K562 (cell line): Measurements from ENCODE around the gene VAMP8. TPM values are rescaled to one million over a fixed set of nuclear protein-coding genes. Genes with fewer than 3 reads are reported as not detected.

Experiments used
- ATAC-seq: fragments of 200-7000 bp; cut with Tn5 transposase; 3 replicates; pipeline ENCODE4 v1.9.1; 2020; ENCODE audit warnings: moderate library complexity
- Bru-seq: library from RNA; stranded (reverse); fragments of 400-500 nt; gene quantifications from one replicate; lab custom pipeline; 2021; lab: Mats Ljungman, UMichigan
- BruChase-seq, 2 experiments: library from RNA; stranded (reverse); fragments of 400-500 nt; gene quantifications; one replicate each; lab custom pipeline; 2021; lab: Mats Ljungman, UMichigan
- BruUV-seq: library from RNA; stranded (reverse); fragments of 400-500 nt; replicated peaks from 2 replicates; lab custom pipeline; 2021; lab: Mats Ljungman, UMichigan
- CTCF ChIA-PET: fragments of 300-600 bp; formaldehyde crosslinking; extraction: SDS; loops from one replicate; lab custom pipeline; 2021; ENCODE audit warnings: low intra/inter-chr PET ratio; lab: Yijun Ruan, JAX
- POLR2A ChIA-PET: fragments of 300-600, 350-650 bp; sonication (Branson Sonifier 250); formaldehyde crosslinking; extraction: SDS; loops from one replicate; lab custom pipeline; 2021; ENCODE audit warnings: antibody characterized with exemption, inconsistent platforms; lab: Yijun Ruan, JAX
- DNase-seq, 4 experiments: peaks; one replicate each; pipeline versions ENCODE4 v3.0.0 to v3.0.0-alpha.2; 2011 to 2018; ENCODE audit warnings: low spot score in 3 of 4, mixed read lengths in 3 of 4; ENCODE audit errors: extremely low read depth in 1 of 4
- FAIRE-seq: peaks from 2 replicates; lab custom pipeline; 2011; peaks lifted over from hg19 to GRCh38; lab: Jason Lieb, UNC
- H2AFZ ChIP-seq: 2 replicates; pipeline ENCODE4 v1.6.0; 2011; ENCODE audit warnings: low read depth, low read length, control low read depth, inconsistent platforms
- H3K27ac ChIP-seq: fragments of 200-600 bp; 3 replicates; pipeline ENCODE4 v1.8.0; 2011; ENCODE audit warnings: low read depth, mild to moderate bottlenecking, control low read depth, inconsistent platforms, low read length, moderate library complexity, mixed read lengths; ENCODE audit errors: extremely low read depth
- H3K27me3 ChIP-seq, 2 experiments: fragments of 300-600 bp in 1 of 2; 2 replicates in 1 of 2; 3 replicates in 1 of 2; pipeline versions ENCODE4 v1.6.0 to v1.8.0; 2011; ENCODE audit warnings: inconsistent platforms in 2 of 2, low read length in 2 of 2, mild to moderate bottlenecking in 1 of 2, mixed read lengths in 1 of 2, moderate library complexity in 1 of 2; ENCODE audit not compliant: control insufficient read depth in 2 of 2, insufficient read depth in 2 of 2
- H3K36me3 ChIP-seq: fragments of 300-600 bp; 3 replicates; pipeline ENCODE4 v1.8.0; 2011; ENCODE audit warnings: mild to moderate bottlenecking, low read length, inconsistent platforms; ENCODE audit not compliant: control insufficient read depth, insufficient read depth
- H3K4me1 ChIP-seq, 2 experiments: fragments of 200-600 bp in 1 of 2; replicated peaks in 1 of 2; 2 replicates in 1 of 2; 3 replicates in 1 of 2; pipeline versions ENCODE4 v1.5.1 to v1.8.0; 2011; ENCODE audit warnings: inconsistent platforms in 2 of 2, low read length in 2 of 2, mild to moderate bottlenecking in 1 of 2, mixed read lengths in 1 of 2, moderate library complexity in 1 of 2; ENCODE audit not compliant: control insufficient read depth in 2 of 2, insufficient read depth in 2 of 2
- H3K4me2 ChIP-seq: 2 replicates; pipeline ENCODE4 v1.6.1; 2011; ENCODE audit warnings: low read length, control low read depth, inconsistent platforms, mixed read lengths; ENCODE audit not compliant: insufficient read depth
- H3K4me3 ChIP-seq: fragments of 200-600 bp; sonication (generic), shearing (Covaris generic); 2 replicates; pipeline ENCODE4 v1.5.1; 2016; ENCODE audit warnings: control low read depth, inconsistent platforms
- H3K79me2 ChIP-seq: fragments of 200-600 bp; 3 replicates; pipeline ENCODE4 v1.8.0; 2011; ENCODE audit warnings: low read length, inconsistent platforms; ENCODE audit not compliant: control insufficient read depth, insufficient read depth
- H3K9ac ChIP-seq, 2 experiments: 2 replicates each; pipeline versions ENCODE4 v1.6.0 to v1.6.1; 2011; ENCODE audit warnings: low read depth in 2 of 2, low read length in 2 of 2, control low read depth in 1 of 2, inconsistent platforms in 1 of 2, mild to moderate bottlenecking in 1 of 2, mixed read lengths in 1 of 2; ENCODE audit not compliant: insufficient read depth in 1 of 2
- H3K9me1 ChIP-seq: one replicate; pipeline ENCODE4 v1.6.0; 2011; ENCODE audit warnings: inconsistent platforms, mild to moderate bottlenecking, low read length, moderate library complexity; ENCODE audit not compliant: control insufficient read depth, insufficient read depth
- H3K9me3 ChIP-seq: replicated peaks from 2 replicates; pipeline ENCODE4 v1.5.1; 2011; ENCODE audit warnings: low read depth, low read length, inconsistent platforms; ENCODE audit not compliant: control insufficient read depth, insufficient read depth
- H4K20me1 ChIP-seq: replicated peaks from 2 replicates; pipeline ENCODE4 v1.6.1; 2011; ENCODE audit warnings: low read length, inconsistent platforms, mixed read lengths; ENCODE audit not compliant: control insufficient read depth, insufficient read depth
- BRCA1 ChIP-seq, 2 experiments: fragments of 450-650 bp in 1 of 2; sonication (generic) in 1 of 2; formaldehyde crosslinking in 1 of 2; IDR thresholded peaks; 2 replicates each; pipeline versions ENCODE4 v1.5.0 to v1.6.1; 2017 to 2020; ENCODE audit warnings: mild to moderate bottlenecking in 1 of 2, missing genetic modification reagents in 1 of 2
- E2F3 ChIP-seq: fragments of 250-450 bp; sonication (Bioruptor Pico); IDR thresholded peaks from 2 replicates; pipeline ENCODE4 v1.4.0; 2020; ENCODE audit warnings: mild to moderate bottlenecking
- NCOA6 ChIP-seq: fragments of 450-650 bp; IDR thresholded peaks from 2 replicates; pipeline ENCODE4 v1.6.1; 2017; ENCODE audit warnings: mild to moderate bottlenecking
- ZNF134 ChIP-seq: fragments of 250-450 bp; sonication (Bioruptor Pico); conservative IDR thresholded peaks from 2 replicates; pipeline ENCODE4 v1.4.0; 2020
- WGBS: fragments of 100-300 bp; shearing (Covaris generic); methylation state at CpG from one replicate; pipeline ENCODE4 v1.1.6; 2016; ENCODE audit warnings: low coverage, mixed read lengths; ENCODE audit not compliant: insufficient coverage; ENCODE audit errors: missing lambda C conversion rate; 5-methylcytosine and 5-hydroxymethylcytosine counted together
- in situ Hi-C: fragments of 300-500 bp; cut with MboI; formaldehyde crosslinking; loops from 4 replicates; pipeline ENCODE4 v1.15.0; 2018; ENCODE audit warnings: inconsistent platforms, mixed read lengths
- intact Hi-C: fragments of 100-400 bp; cut with micrococcal nuclease; formaldehyde crosslinking; loops from 2 replicates; pipeline ENCODE4 v1.14.2; 2022
- long read RNA-seq, 3 experiments: library from polyadenylated mRNA in 2 of 3; library from RNA in 1 of 3; unstranded in 2 of 3; stranded (forward) in 1 of 3; transcript quantifications; one replicate each; pipeline ENCODE4 v2.0.0, GENCODE V29; 2019 to 2022
- polyA minus RNA-seq, 3 experiments: library from RNA; depleted of rRNA, polyadenylated mRNA; stranded (reverse); fragments of >200 nt; gene quantifications; 2 replicates each; pipeline ENCODE4 v1.2.3, GENCODE V29; 2011
- polyA plus RNA-seq, 8 experiments: library from polyadenylated mRNA; depleted of rRNA in 4 of 8; stranded (reverse) in 5 of 8; unstranded in 3 of 8; fragments of >200 nt; fragmentation: Nextera tagmentation in 2 of 8; fragmentation: Illumina TruSeq in 1 of 8; extraction: Ambion mirVana in 2 of 8; extraction: Trizol in 1 of 8; gene quantifications; 2 replicates each; pipeline versions ENCODE4 v1.2.1 to v1.2.3, GENCODE V29; 2011 to 2014; ENCODE audit warnings: inconsistent platforms in 1 of 8, missing spikeins in 1 of 8
- total RNA-seq, 7 experiments: library from RNA; depleted of rRNA in 6 of 7; stranded (reverse); fragments of >200 nt in 6 of 7; fragmentation: Illumina TruSeq in 2 of 7; extraction: Trizol in 2 of 7; gene quantifications; 2 replicates each; pipeline versions ENCODE4 v1.2.1 to v1.2.3, GENCODE V29; 2011 to 2021; ENCODE audit warnings: low replicate concordance in 1 of 7
- TF ChIP-seq, protein P1 (sequence below): fragments of 250-450 bp; sonication (Bioruptor Pico); IDR thresholded peaks from 2 replicates; pipeline ENCODE4 v1.8.0; 2021; ENCODE audit warnings: mild to moderate bottlenecking, moderate library complexity
- TF ChIP-seq, protein P2 (sequence below), 3 experiments: fragments of 200-800 bp in 1 of 3; sonication (Bioruptor generic) in 1 of 3; sonication (generic) in 1 of 3; formaldehyde crosslinking in 1 of 3; IDR thresholded peaks; 2 replicates each; pipeline versions ENCODE4 v1.6.1 to v1.8.0; 2016 to 2022; ENCODE audit warnings: mild to moderate bottlenecking in 2 of 3, missing compliant biosample characterization in 2 of 3, missing genetic modification characterization in 2 of 3, missing genetic modification reagents in 1 of 3
- TF ChIP-seq, protein P3 (sequence below): fragments of 450-650 bp; formaldehyde crosslinking; conservative IDR thresholded peaks from 2 replicates; pipeline ENCODE4 v1.4.0; 2022; ENCODE audit warnings: mild to moderate bottlenecking, missing genetic modification characterization

The VAMP8 gene
- total RNA-seq (2011; cell fraction: chromatin; rRNA removed; ENCODE audit: low replicate concordance), result 24.0 and 36.3 TPM in 2 replicates
- total RNA-seq (2011; cell fraction: nucleolus; rRNA removed), result 32.9 and 36.7 TPM in 2 replicates
- total RNA-seq (2011; cell fraction: nucleoplasm; rRNA removed), result 35.9 and 47.3 TPM in 2 replicates
- total RNA-seq (2014; rRNA removed), result 146 and 183 TPM in 2 replicates
- total RNA-seq (2014; rRNA removed; fragmentation: Illumina TruSeq; extraction: Trizol), result 107 and 129 TPM in 2 replicates
- 96.4 and 109 TPM in 2 replicates for total RNA-seq (2015; rRNA removed; fragmentation: Illumina TruSeq; extraction: Trizol)
- 140 and 149 TPM in 2 replicates for total RNA-seq (2021)
- 184 and 340 TPM in 2 replicates for polyA plus RNA-seq (2011; rRNA removed)
- polyA plus RNA-seq (2011; cell fraction: cytosol; rRNA removed), result 266 and 268 TPM in 2 replicates
- 98.3 and 102 TPM in 2 replicates for polyA plus RNA-seq (2011; cell fraction: nucleus; rRNA removed)
- polyA plus RNA-seq (2012), result 193 and 225 TPM in 2 replicates
- 301 and 302 TPM in 2 replicates for polyA plus RNA-seq (2014; fragmentation: Illumina TruSeq; extraction: Trizol)
- polyA plus RNA-seq (2014; fragmentation: Nextera tagmentation; extraction: Ambion mirVana), result 100 to 1,000 TPM; 566 to 571 TPM
- 248 and 255 TPM in 2 replicates for polyA plus RNA-seq (2014; rRNA removed)
- polyA minus RNA-seq (2011; rRNA and poly(A)+ RNA removed), result 89.7 and 134 TPM in 2 replicates
- polyA minus RNA-seq (2011; cell fraction: cytosol; rRNA and poly(A)+ RNA removed), result 26.2 and 47.2 TPM in 2 replicates
- 16.0 and 18.9 TPM in 2 replicates for polyA minus RNA-seq (2011; cell fraction: nucleus; rRNA and poly(A)+ RNA removed)
- Bru-seq, nascent RNA, result percentile 70 among the genes with signal in this experiment
- percentile 58 among the genes with signal in this experiment for BruChase-seq, experiment 1, labeled RNA remaining after a 2-hour chase
- percentile 63 among the genes with signal in this experiment for BruChase-seq, experiment 2, labeled RNA remaining after a 6-hour chase
- long read RNA-seq, experiment 1, transcript VAMP8-201 (3 exons, 774 nt), result major isoform, 131 of 155 reads
- long read RNA-seq, experiment 1, partial matches to known transcripts, result 24 of 155 reads
- long read RNA-seq, experiment 1, other reads (novel, unspliced or antisense), result 0 of 155 reads
- long read RNA-seq, experiment 2, transcript VAMP8-201 (3 exons, 774 nt), result major isoform, 115 of 157 reads
- long read RNA-seq, experiment 2, partial matches to known transcripts, result 22 of 157 reads
- long read RNA-seq, experiment 2, other reads (novel, unspliced or antisense), result 20 of 157 reads
- long read RNA-seq, experiment 3, transcript VAMP8-201 (3 exons, 774 nt), result major isoform, 119 of 127 reads
- long read RNA-seq, experiment 3, partial matches to known transcripts, result 5 of 127 reads
- long read RNA-seq, experiment 3, other reads (novel, unspliced or antisense), result 3 of 127 reads

DNA sequence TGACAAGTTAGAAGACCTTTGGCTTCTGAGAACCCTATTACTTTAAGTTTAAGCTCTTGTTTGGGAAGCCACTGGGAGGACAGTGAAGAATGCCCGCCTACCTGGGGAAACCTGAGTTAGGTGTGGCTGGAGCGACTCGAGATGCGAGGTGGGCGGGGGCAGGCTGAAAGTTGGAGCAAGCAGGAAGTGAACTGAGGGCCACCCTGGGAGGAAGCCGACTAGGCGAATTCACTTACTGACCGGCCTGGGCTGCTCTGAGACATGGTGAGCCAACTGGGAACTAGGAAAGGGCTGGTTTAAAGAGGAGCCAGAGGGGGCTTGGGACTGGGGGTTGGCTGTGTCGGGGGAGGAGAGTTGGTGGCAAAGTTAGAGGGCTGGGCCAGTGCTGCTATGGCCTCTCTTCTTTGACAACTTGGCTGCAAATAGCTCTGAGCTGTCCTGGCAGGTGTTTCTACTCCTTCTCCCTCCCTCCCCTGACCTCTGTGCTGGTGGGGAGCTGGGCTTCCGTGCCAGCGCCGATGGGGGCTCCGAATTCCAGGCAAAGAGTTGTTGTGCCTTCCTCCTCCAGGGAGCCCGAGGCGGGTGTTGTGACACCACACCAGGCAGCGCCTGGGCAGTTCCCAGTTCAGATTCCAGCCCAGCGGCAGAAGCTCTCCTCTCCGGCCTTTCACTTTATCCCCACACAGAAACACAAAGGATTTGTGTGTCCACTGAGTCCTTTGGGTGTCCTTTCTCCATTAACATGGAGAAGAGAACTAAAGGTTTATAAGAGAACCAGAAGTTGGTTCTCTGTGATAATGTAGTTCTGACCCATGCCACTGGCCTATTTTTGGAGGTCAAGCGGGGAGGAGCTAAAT lies at the start of gene VAMP8:
Gene VAMP8, plus strand, starts transcription at position 201 of the 857 bp plus-strand sequence. Its CDS starts 61 bp downstream, at position 262.
- H3K27ac ChIP-seq, result peak within 1 kb of the TSS; percentile 81
- ChIA-PET POLR2A (interaction anchor here (0.6 to 3.8 kb wide), 22 partner anchors 8 to 159 kb away, joined by 3 to 23 read pairs (median 3); partner anchors contain the start of genes GGCX, RNF181 and SH2D6), CTCF (interaction anchor here (0.6 kb wide), 1 partner anchor 12 kb away, joined by 4 read pairs; no protein-coding TSS in a partner anchor)
- in situ Hi-C loops, result no loop called here
- peaks cover 19 to 25% of the 10 kb centered on the region in 2 experiments for H3K4me1 ChIP-seq
- no peaks in the 10 kb centered on the region for H3K9me1 ChIP-seq
- no peaks in the 10 kb centered on the region for H3K27me3 ChIP-seq
- H3K79me2 ChIP-seq, result peaks cover 30% of the 10 kb centered on the region
- H3K36me3 ChIP-seq, result peaks cover 23% of the 10 kb centered on the region; the same call in 2 of the 3 replicates
- H2AFZ ChIP-seq, result peak within 1 kb of the TSS; percentile 90
- no peaks in the 10 kb centered on the region for H4K20me1 ChIP-seq
- H3K9ac ChIP-seq, result peak within 1 kb of the TSS; percentile 77 to 94
- DNase-seq (peak; percentile 74 to 87 (median 82)), FAIRE-seq (peak; percentile 6), ATAC-seq (peak; percentile 84)
- peak within 1 kb of the TSS; percentile 87 for H3K4me2 ChIP-seq
- BruUV-seq, result TSS peak; percentile 55
- under 1% methylated on average over 15 of the region's 19 CpGs for WGBS
- H3K4me3 ChIP-seq, result peak within 1 kb of the TSS; percentile 48
- intact Hi-C loops, result loop anchor here (5.0 kb wide), 1 partner anchor 35 kb away; the partner anchor contains the start of gene C2orf68
- H3K9me3 ChIP-seq, result no peaks in the 10 kb centered on the region
- TF ChIP-seq, protein P1, sequence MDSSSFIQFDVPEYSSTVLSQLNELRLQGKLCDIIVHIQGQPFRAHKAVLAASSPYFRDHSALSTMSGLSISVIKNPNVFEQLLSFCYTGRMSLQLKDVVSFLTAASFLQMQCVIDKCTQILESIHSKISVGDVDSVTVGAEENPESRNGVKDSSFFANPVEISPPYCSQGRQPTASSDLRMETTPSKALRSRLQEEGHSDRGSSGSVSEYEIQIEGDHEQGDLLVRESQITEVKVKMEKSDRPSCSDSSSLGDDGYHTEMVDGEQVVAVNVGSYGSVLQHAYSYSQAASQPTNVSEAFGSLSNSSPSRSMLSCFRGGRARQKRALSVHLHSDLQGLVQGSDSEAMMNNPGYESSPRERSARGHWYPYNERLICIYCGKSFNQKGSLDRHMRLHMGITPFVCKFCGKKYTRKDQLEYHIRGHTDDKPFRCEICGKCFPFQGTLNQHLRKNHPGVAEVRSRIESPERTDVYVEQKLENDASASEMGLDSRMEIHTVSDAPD, result no peak
- TF ChIP-seq E2F3 (CRISPR knock-in tag) (no peak), NCOA6 (no peak), ZNF134 (CRISPR knock-in tag) (no peak), BRCA1 (IDR thresholded peaks at IDR 0.05) (no peak), BRCA1 (CRISPR knock-in tag; IDR thresholded peaks at IDR 0.05) (no peak)
- TF ChIP-seq, protein P2, sequence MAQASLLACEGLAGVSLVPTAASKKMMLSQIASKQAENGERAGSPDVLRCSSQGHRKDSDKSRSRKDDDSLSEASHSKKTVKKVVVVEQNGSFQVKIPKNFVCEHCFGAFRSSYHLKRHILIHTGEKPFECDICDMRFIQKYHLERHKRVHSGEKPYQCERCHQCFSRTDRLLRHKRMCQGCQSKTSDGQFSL (CRISPR knock-in tag; IDR thresholded peaks at IDR 0.05), result no peak
- TF ChIP-seq, protein P2 (tag; IDR thresholded peaks at IDR 0.05), result no peak; a peak in 1 of 4 replicates
- TF ChIP-seq, protein P3, sequence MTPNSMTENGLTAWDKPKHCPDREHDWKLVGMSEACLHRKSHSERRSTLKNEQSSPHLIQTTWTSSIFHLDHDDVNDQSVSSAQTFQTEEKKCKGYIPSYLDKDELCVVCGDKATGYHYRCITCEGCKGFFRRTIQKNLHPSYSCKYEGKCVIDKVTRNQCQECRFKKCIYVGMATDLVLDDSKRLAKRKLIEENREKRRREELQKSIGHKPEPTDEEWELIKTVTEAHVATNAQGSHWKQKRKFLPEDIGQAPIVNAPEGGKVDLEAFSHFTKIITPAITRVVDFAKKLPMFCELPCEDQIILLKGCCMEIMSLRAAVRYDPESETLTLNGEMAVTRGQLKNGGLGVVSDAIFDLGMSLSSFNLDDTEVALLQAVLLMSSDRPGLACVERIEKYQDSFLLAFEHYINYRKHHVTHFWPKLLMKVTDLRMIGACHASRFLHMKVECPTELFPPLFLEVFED (CRISPR knock-in tag), result no peak
